Panc1 (cell line): Measurements from ENCODE around the gene DDX10. TPM values are rescaled to one million over a fixed set of nuclear protein-coding genes. Genes with fewer than 3 reads are reported as not detected.

ENCODE experiments used
- ATAC-seq: fragments of 200-7000 bp; cut with Tn5 transposase; 2 replicates; pipeline ENCODE4 v1.9.1; 2020; ENCODE audit warnings: mild to moderate bottlenecking, moderate library complexity
- BruUV-seq: library from RNA; stranded (reverse); fragments of 400-500 nt; replicated peaks from 2 replicates; lab custom pipeline; 2021; lab: Mats Ljungman, UMichigan
- CTCF ChIA-PET: fragments of 300-600 bp; sonication (Branson Sonifier 250); formaldehyde crosslinking; loops from one replicate; lab custom pipeline; 2022; ENCODE audit warnings: antibody characterized with exemption; lab: Charles Lee
- POLR2A ChIA-PET: fragments of 300-600 bp; sonication (Branson Sonifier 250); formaldehyde crosslinking; loops from one replicate; lab custom pipeline; 2022; ENCODE audit warnings: antibody characterized with exemption; lab: Charles Lee
- DNase-seq: peaks from one replicate; pipeline ENCODE4 v3.0.0-alpha.2; 2010; ENCODE audit warnings: low read depth, low spot score
- H3K27ac ChIP-seq: 2 replicates; pipeline ENCODE4 v1.5.1; 2011; ENCODE audit warnings: mild to moderate bottlenecking, low read length, inconsistent platforms
- H3K27me3 ChIP-seq: fragments of 200-500 bp; sonication (Bioruptor generic); 2 replicates; pipeline ENCODE4 v1.6.0; 2014; ENCODE audit warnings: low read length, inconsistent platforms; ENCODE audit not compliant: control insufficient read depth, insufficient read depth
- H3K36me3 ChIP-seq: fragments of 200-500 bp; sonication (Bioruptor generic); 2 replicates; pipeline ENCODE4 v1.5.1; 2014; ENCODE audit warnings: inconsistent platforms, mild to moderate bottlenecking, low read length, moderate library complexity; ENCODE audit not compliant: control insufficient read depth, insufficient read depth
- H3K4me1 ChIP-seq: 2 replicates; pipeline ENCODE4 v1.5.1; 2011; ENCODE audit warnings: inconsistent platforms, mild to moderate bottlenecking, low read length, moderate library complexity; ENCODE audit not compliant: control insufficient read depth, insufficient read depth
- H3K4me3 ChIP-seq, 2 experiments: 2 replicates each; pipeline ENCODE4 v1.5.1; 2011 to 2012; ENCODE audit warnings: low read depth in 2 of 2, low read length in 2 of 2, mild to moderate bottlenecking in 2 of 2, inconsistent platforms in 1 of 2, moderate library complexity in 1 of 2
- H3K9me3 ChIP-seq: fragments of 200-500 bp; sonication (Bioruptor generic); 2 replicates; pipeline ENCODE4 v1.5.1; 2014; ENCODE audit warnings: low read depth, mild to moderate bottlenecking, inconsistent platforms, low read length, moderate library complexity; ENCODE audit not compliant: control insufficient read depth, insufficient read depth
- POLR2AphosphoS5 ChIP-seq: IDR thresholded peaks from 2 replicates; pipeline ENCODE4 v1.6.1; 2012; ENCODE audit warnings: mild to moderate bottlenecking, low read depth, low read length, moderate library complexity
- SIN3A ChIP-seq: IDR thresholded peaks from 2 replicates; pipeline ENCODE4 v1.6.1; 2012; ENCODE audit warnings: low read depth, mild to moderate bottlenecking, low read length, moderate library complexity, borderline replicate concordance; ENCODE audit not compliant: insufficient read depth
- TCF7L2 ChIP-seq: IDR thresholded peaks from 2 replicates; pipeline ENCODE4 v1.6.1; 2011; ENCODE audit warnings: mild to moderate bottlenecking, low read depth, low read length, inconsistent platforms
- in situ Hi-C: cut with HindIII; loops from 2 replicates; pipeline ENCODE4 v1.10.0; 2016; ENCODE audit warnings: low sequenced_read_pairs, low pct_unique_long_range_greater_than_20kb
- intact Hi-C: fragments of 100-400 bp; cut with micrococcal nuclease; formaldehyde crosslinking; loops from one replicate; pipeline ENCODE4 v1.10.0; 2022; ENCODE audit not compliant: unreplicated experiment
- total RNA-seq: library from RNA; stranded (reverse); gene quantifications from one replicate; pipeline ENCODE4 v1.2.1, GENCODE V29; 2021; ENCODE audit not compliant: unreplicated experiment
- TF ChIP-seq, protein P1 (sequence below), 2 experiments: IDR thresholded peaks; 2 replicates each; pipeline ENCODE4 v1.6.1; 2011 to 2012; ENCODE audit warnings: low read depth in 2 of 2, control low read depth in 1 of 2, low read length in 1 of 2, mild to moderate bottlenecking in 1 of 2, moderate library complexity in 1 of 2; ENCODE audit not compliant: insufficient read depth in 1 of 2
- TF ChIP-seq, protein P2 (sequence below): fragments of 450-650 bp; IDR thresholded peaks from 2 replicates; pipeline ENCODE4 v1.5.1; 2017; ENCODE audit warnings: mild to moderate bottlenecking

Gene DDX10
- total RNA-seq, 1 experiment from 2014 or later: 48.8 TPM

DNA sequence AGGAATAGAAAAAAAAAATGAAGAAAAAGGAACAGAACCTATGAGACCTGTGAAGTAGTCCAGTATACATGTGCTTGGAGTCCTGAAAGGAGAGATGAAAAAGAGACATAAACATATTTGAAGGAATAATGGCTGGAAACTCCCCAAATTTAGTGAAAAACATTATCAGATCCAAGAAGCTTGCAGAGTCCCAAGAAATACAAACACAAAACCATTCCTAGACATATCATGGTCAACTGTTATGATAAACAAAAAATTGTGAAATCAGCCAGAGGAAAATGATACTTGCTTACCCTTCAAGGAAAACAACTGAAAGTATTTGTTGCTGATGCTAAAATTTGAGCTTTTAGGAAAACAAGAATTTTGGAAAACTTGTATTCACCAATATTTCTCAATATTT, 250.1 kb downstream of the DDX10 start:
- CTCF ChIA-PET: no interaction called here

DNA sequence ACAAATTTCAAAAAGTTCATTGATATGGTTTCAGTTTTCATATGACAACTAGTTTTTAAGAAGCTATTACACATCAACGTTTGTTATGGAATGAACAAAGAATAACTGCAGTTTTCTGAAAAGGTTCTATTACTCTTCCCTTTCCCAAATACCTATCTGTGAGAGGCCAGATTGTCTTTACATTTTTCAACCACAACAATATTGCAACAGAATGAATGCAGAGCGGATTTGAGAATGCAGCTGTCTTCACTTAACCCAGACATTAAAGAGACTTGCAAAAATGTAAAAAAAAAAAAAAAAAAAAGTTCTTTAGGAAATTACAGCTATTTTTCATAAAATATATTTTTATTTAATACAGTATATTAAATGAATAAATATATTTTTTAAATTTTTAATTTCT, 250.8 kb downstream of the DDX10 start:
- in situ Hi-C loops: no loop called here
- POLR2A ChIA-PET: no interaction called here
- H3K9me3 ChIP-seq: no peaks in the 10 kb centered on the region
- H3K4me1 ChIP-seq: no peaks in the 10 kb centered on the region
- H3K27me3 ChIP-seq: no peaks in the 10 kb centered on the region
- no peak for TF ChIP-seq TCF7L2
- TF ChIP-seq, protein P1, sequence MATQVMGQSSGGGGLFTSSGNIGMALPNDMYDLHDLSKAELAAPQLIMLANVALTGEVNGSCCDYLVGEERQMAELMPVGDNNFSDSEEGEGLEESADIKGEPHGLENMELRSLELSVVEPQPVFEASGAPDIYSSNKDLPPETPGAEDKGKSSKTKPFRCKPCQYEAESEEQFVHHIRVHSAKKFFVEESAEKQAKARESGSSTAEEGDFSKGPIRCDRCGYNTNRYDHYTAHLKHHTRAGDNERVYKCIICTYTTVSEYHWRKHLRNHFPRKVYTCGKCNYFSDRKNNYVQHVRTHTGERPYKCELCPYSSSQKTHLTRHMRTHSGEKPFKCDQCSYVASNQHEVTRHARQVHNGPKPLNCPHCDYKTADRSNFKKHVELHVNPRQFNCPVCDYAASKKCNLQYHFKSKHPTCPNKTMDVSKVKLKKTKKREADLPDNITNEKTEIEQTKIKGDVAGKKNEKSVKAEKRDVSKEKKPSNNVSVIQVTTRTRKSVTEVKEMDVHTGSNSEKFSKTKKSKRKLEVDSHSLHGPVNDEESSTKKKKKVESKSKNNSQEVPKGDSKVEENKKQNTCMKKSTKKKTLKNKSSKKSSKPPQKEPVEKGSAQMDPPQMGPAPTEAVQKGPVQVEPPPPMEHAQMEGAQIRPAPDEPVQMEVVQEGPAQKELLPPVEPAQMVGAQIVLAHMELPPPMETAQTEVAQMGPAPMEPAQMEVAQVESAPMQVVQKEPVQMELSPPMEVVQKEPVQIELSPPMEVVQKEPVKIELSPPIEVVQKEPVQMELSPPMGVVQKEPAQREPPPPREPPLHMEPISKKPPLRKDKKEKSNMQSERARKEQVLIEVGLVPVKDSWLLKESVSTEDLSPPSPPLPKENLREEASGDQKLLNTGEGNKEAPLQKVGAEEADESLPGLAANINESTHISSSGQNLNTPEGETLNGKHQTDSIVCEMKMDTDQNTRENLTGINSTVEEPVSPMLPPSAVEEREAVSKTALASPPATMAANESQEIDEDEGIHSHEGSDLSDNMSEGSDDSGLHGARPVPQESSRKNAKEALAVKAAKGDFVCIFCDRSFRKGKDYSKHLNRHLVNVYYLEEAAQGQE (IDR thresholded peaks at IDR 0.05; ENCODE audit: insufficient read depth in 1 of 2, low read depth in 2 of 2, low read length in 1 of 2): no peak
- no peak for TF ChIP-seq SIN3A
- TF ChIP-seq POLR2AphosphoS5: no peak
- TF ChIP-seq, protein P2, sequence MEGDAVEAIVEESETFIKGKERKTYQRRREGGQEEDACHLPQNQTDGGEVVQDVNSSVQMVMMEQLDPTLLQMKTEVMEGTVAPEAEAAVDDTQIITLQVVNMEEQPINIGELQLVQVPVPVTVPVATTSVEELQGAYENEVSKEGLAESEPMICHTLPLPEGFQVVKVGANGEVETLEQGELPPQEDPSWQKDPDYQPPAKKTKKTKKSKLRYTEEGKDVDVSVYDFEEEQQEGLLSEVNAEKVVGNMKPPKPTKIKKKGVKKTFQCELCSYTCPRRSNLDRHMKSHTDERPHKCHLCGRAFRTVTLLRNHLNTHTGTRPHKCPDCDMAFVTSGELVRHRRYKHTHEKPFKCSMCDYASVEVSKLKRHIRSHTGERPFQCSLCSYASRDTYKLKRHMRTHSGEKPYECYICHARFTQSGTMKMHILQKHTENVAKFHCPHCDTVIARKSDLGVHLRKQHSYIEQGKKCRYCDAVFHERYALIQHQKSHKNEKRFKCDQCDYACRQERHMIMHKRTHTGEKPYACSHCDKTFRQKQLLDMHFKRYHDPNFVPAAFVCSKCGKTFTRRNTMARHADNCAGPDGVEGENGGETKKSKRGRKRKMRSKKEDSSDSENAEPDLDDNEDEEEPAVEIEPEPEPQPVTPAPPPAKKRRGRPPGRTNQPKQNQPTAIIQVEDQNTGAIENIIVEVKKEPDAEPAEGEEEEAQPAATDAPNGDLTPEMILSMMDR: no peak
- no peaks in the 10 kb centered on the region for H3K36me3 ChIP-seq
- BruUV-seq: no TSS peak
- CTCF ChIA-PET: no interaction called here
- DNase-seq: no peak
- H3K4me3 ChIP-seq: no peak overlapping the region
- no peak for ATAC-seq
- no peak overlapping the region for H3K27ac ChIP-seq
- intact Hi-C loops: no loop called here

More for the DNA sequence above, 250.1 kb downstream of the DDX10 start:
- TF ChIP-seq TCF7L2 (no peak), POLR2AphosphoS5 (no peak), SIN3A (no peak)
- TF ChIP-seq, protein P1 (IDR thresholded peaks at IDR 0.05; ENCODE audit: insufficient read depth in 1 of 2, low read depth in 2 of 2, low read length in 1 of 2): no peak
- TF ChIP-seq, protein P2: no peak
- POLR2A ChIA-PET: interaction anchor here (0.6 kb wide), 1 partner anchor 1264 kb away, joined by 5 read pairs; no protein-coding TSS in a partner anchor
- Histone ChIP-seq H3K27me3 (no peaks in the 10 kb centered on the region), H3K36me3 (no peaks in the 10 kb centered on the region), H3K9me3 (no peaks in the 10 kb centered on the region), H3K27ac (no peak overlapping the region), H3K4me3 (no peak overlapping the region), H3K4me1 (no peaks in the 10 kb centered on the region)
- no TSS peak for BruUV-seq
- intact Hi-C loops: no loop called here
- DNase-seq (no peak), ATAC-seq (no peak)
- in situ Hi-C loops: no loop called here
